ENCODE results near the gene IPCEF1.
A peak's percentile ranks its signal among the peaks of the same experiment; 100 is the strongest.
"Not testable (repeated sequence)": the region's sequence is repeated elsewhere in the genome, so short reads cannot be mapped to it uniquely, and the experiment has no call there.

Gene IPCEF1

GRCh38 chr6:154329350-154330170 lies 27.0 kb downstream of the IPCEF1 start:
- no peak for DNase-seq

GRCh38 chr6:154327313-154327712 lies 29.3 kb downstream of the IPCEF1 start:
- not testable (repeated sequence) for DNase-seq

- no peak for DNase-seq
These were observed 31.5 kb downstream of the IPCEF1 start for GRCh38 chr6:154325142-154325541.

GRCh38 chr6:154320181-154320580 lies 36.4 kb downstream of the IPCEF1 start:
- no peak for DNase-seq

GRCh38 chr6:154319231-154319858 lies 37.3 kb downstream of the IPCEF1 start:
- no peak for DNase-seq

GRCh38 chr6:154318721-154319120 lies 37.9 kb downstream of the IPCEF1 start:
- peak in 1 of 4 experiments; percentile 23 for DNase-seq

- DNase-seq = no peak
These were observed 40.5 kb downstream of the IPCEF1 start for GRCh38 chr6:154316131-154316530.

- no peak for DNase-seq
These were observed 42.5 kb downstream of the IPCEF1 start for GRCh38 chr6:154314084-154314483.

GRCh38 chr6:154308986-154309385 lies 47.6 kb downstream of the IPCEF1 start:
- DNase-seq = peak in 1 of 4 experiments; percentile 25

- DNase-seq = no peak
These were observed 48.7 kb downstream of the IPCEF1 start for GRCh38 chr6:154307696-154308425.

GRCh38 chr6:154307147-154307546 lies 49.5 kb downstream of the IPCEF1 start:
- not testable (repeated sequence) for DNase-seq

GRCh38 chr6:154306696-154307095 lies 49.9 kb downstream of the IPCEF1 start:
- DNase-seq = no peak

- DNase-seq = peak in 2 of 4 experiments; percentile 54 to 69
These were observed 52.4 kb downstream of the IPCEF1 start for GRCh38 chr6:154304191-154304590.

GRCh38 chr6:154303642-154304041 lies 53.0 kb downstream of the IPCEF1 start:
- peak in 3 of 4 experiments; percentile 42 to 48 (median 43) for DNase-seq

GRCh38 chr6:154301839-154302752 lies 54.5 kb downstream of the IPCEF1 start:
- peak; percentile 84 to 96 (median 90) for DNase-seq

GRCh38 chr6:154301086-154301625 lies 55.4 kb downstream of the IPCEF1 start:
- no peak for DNase-seq

- peak in 2 of 4 experiments; percentile 62 to 67 for DNase-seq
These were observed 58.3 kb downstream of the IPCEF1 start for GRCh38 chr6:154298297-154298696.

GRCh38 chr6:154297721-154298120 lies 58.9 kb downstream of the IPCEF1 start:
- DNase-seq = no peak

- no peak for DNase-seq
These were observed 59.4 kb downstream of the IPCEF1 start for GRCh38 chr6:154297210-154297609.

GRCh38 chr6:154295733-154296132 lies 60.9 kb downstream of the IPCEF1 start:
- no peak for DNase-seq

GRCh38 chr6:154292855-154293519 lies 63.6 kb downstream of the IPCEF1 start:
- peak in 2 of 4 experiments; percentile 32 to 34 for DNase-seq
